Kidney (tissue), 14 donors: ENCODE results near the gene PALLD. TPM values are rescaled to one million over a fixed set of nuclear protein-coding genes. Genes with fewer than 3 reads are reported as not detected.
"Not testable (repeated sequence)": the region's sequence is repeated elsewhere in the genome, so short reads cannot be mapped to it uniquely, and the experiment has no call there.

Experiments used
- DNase-seq, 5 donors: peaks; one replicate each; pipeline ENCODE4 v3.0.0-alpha.2; 2013 to 2020
- FAIRE-seq: peaks from 2 replicates; lab custom pipeline; 2012; peaks lifted over from hg19 to GRCh38; lab: Jason Lieb, UNC
- H3K27ac ChIP-seq, 2 donors: one replicate each; pipeline ENCODE4 v1.7.0; 2013; ENCODE audit warnings: low read depth in 2 of 2, low read length in 2 of 2, inconsistent platforms in 1 of 2
- H3K27me3 ChIP-seq: one replicate; pipeline ENCODE4 v1.7.1; 2013; ENCODE audit warnings: low read length, inconsistent platforms; ENCODE audit not compliant: control insufficient read depth, insufficient read depth
- H3K36me3 ChIP-seq, 3 donors: one replicate each; pipeline versions ENCODE4 v1.7.0 to v1.7.1; 2013; ENCODE audit warnings: low read length in 3 of 3, control low read depth in 1 of 3, inconsistent platforms in 1 of 3; ENCODE audit not compliant: insufficient read depth in 3 of 3, control insufficient read depth in 2 of 3
- H3K4me1 ChIP-seq, 3 donors: one replicate each; pipeline versions ENCODE4 v1.7.0 to v1.7.1; 2013; ENCODE audit warnings: low read length in 3 of 3, inconsistent platforms in 1 of 3, low read depth in 1 of 3; ENCODE audit not compliant: control insufficient read depth in 2 of 3, insufficient read depth in 2 of 3
- H3K4me3 ChIP-seq, 3 donors: one replicate each; pipeline versions ENCODE4 v1.7.0 to v1.8.1; 2013; ENCODE audit warnings: low read length in 3 of 3, control low read depth in 1 of 3, inconsistent platforms in 1 of 3
- H3K9ac ChIP-seq, 3 donors: one replicate each; pipeline versions ENCODE4 v1.7.0 to v1.7.1; 2013; ENCODE audit warnings: low read length in 3 of 3, control low read depth in 1 of 3, inconsistent platforms in 1 of 3
- H3K9me3 ChIP-seq, 3 donors: one replicate each; pipeline versions ENCODE4 v1.7.0 to v1.7.1; 2013; ENCODE audit warnings: low read length in 3 of 3, control low read depth in 1 of 3, inconsistent platforms in 1 of 3; ENCODE audit not compliant: control insufficient read depth in 2 of 3, insufficient read depth in 1 of 3
- CTCF ChIP-seq: IDR thresholded peaks from 3 replicates; pipeline ENCODE4 v1.5.1; 2012; ENCODE audit warnings: mild to moderate bottlenecking, moderate library complexity, borderline replicate concordance; ENCODE audit not compliant: insufficient read depth; ENCODE audit errors: extremely low read depth
- intact Hi-C: fragments of 100-400 bp; cut with DNase I; formaldehyde crosslinking; loops from one replicate; pipeline ENCODE4 v1.11.1; 2022
- polyA plus RNA-seq: library from polyadenylated mRNA; stranded (reverse); fragments of 350-450 nt; fragmentation: Illumina TruSeq; extraction: RNeasy Lipid Tissue Mini Kit (QIAGEN cat#74804); gene quantifications from one replicate; pipeline ENCODE4 v1.2.3, GENCODE V29; 2014; ENCODE audit warnings: low read depth, low replicate concordance; ENCODE audit not compliant: insufficient read depth
- total RNA-seq: library from RNA; stranded (reverse); fragmentation: NEBNext Ultra II Directional; extraction: Animal tissue kit (Norgen Biotek cat#: 25700); gene quantifications from one replicate; pipeline ENCODE4 v1.2.1, GENCODE V29; 2021
- donor health status: control.
- donor health status: control.
- donor health status: control.
- donor health status: control.
- donor health status: control.
- donor health status: DM: yes; HTN: yes; CAD: no.
- donor health status: Normal renal cell carcinoma (clear cell type).

The PALLD gene
- total and polyA plus RNA-seq, 2 donors from 2014 or later: 43.4 to 120 TPM

GRCh38 chr4:168509786-168510185 lies 12.9 kb downstream of the PALLD start:
- no peak overlapping the region for H3K27ac ChIP-seq
- H3K4me1 ChIP-seq: no peaks in the 10 kb centered on the region
- no peaks in the 10 kb centered on the region for H3K9me3 ChIP-seq
- intact Hi-C loops: no loop called here
- FAIRE-seq (no peak), DNase-seq (no peak)
- H3K36me3 ChIP-seq: no peaks in the 10 kb centered on the region
- no peak overlapping the region for H3K4me3 ChIP-seq
- no peaks in the 10 kb centered on the region for H3K27me3 ChIP-seq
- no peak overlapping the region for H3K9ac ChIP-seq
- no peak for TF ChIP-seq CTCF

GRCh38 chr4:168511780-168512489 lies 15.1 kb downstream of the PALLD start:
- Histone ChIP-seq H3K4me1 (no peaks in the 10 kb centered on the region), H3K36me3 (no peaks in the 10 kb centered on the region), H3K27me3 (no peaks in the 10 kb centered on the region), H3K9me3 (no peaks in the 10 kb centered on the region), H3K4me3 (no peak overlapping the region), H3K27ac (no peak overlapping the region), H3K9ac (no peak overlapping the region)
- DNase-seq (no peak), FAIRE-seq (no peak)
- intact Hi-C loops: no loop called here
- TF ChIP-seq CTCF: no peak

GRCh38 chr4:168513826-168514225 lies 17.0 kb downstream of the PALLD start:
- H3K27me3 ChIP-seq, H3K36me3 ChIP-seq, FAIRE-seq, H3K9ac ChIP-seq, H3K4me1 ChIP-seq, DNase-seq, H3K27ac ChIP-seq, intact Hi-C loops, H3K9me3 ChIP-seq, H3K4me3 ChIP-seq: not testable (repeated sequence)

- TF ChIP-seq CTCF: peak; percentile 13
- FAIRE-seq: peak; percentile 92
- Histone ChIP-seq H3K9ac (no peak overlapping the region), H3K9me3 (no peaks in the 10 kb centered on the region), H3K4me3 (no peak overlapping the region), H3K4me1 (no peaks in the 10 kb centered on the region), H3K27ac (no peak overlapping the region), H3K27me3 (no peaks in the 10 kb centered on the region), H3K36me3 (no peaks in the 10 kb centered on the region)
- intact Hi-C loops: no loop called here
- DNase-seq: peak in 2 of 5 donors; percentile 44 to 66
Observed at GRCh38 chr4:168514249-168514852, 17.5 kb downstream of the PALLD start.
